IMR-90 (cell line): ENCODE results near the gene ITIH5. TPM values are rescaled to one million over a fixed set of nuclear protein-coding genes. Genes with fewer than 3 reads are reported as not detected.

Source experiments
- ATAC-seq: fragments of 200-7000 bp; cut with Tn5 transposase; 2 replicates; pipeline ENCODE4 v1.9.1; 2020; ENCODE audit warnings: low read depth, mild to moderate bottlenecking, moderate library complexity
- BruUV-seq: library from RNA; stranded (reverse); fragments of 400-500 nt; replicated peaks from 2 replicates; lab custom pipeline; 2021; lab: Mats Ljungman, UMichigan
- CTCF ChIA-PET: fragments of 300-600 bp; formaldehyde crosslinking; extraction: SDS; loops from one replicate; lab custom pipeline; 2021; ENCODE audit warnings: antibody characterized with exemption; lab: Yijun Ruan, JAX
- POLR2A ChIA-PET: fragments of 300-600 bp; sonication (Branson Sonifier 250); formaldehyde crosslinking; loops from one replicate; lab custom pipeline; 2022; ENCODE audit warnings: antibody characterized with exemption; ENCODE audit not compliant: unreplicated experiment; lab: Charles Lee
- DNase-seq: peaks from one replicate; pipeline ENCODE4 v3.0.0; 2013
- H2AFZ ChIP-seq: replicated peaks from 2 replicates; pipeline ENCODE3; 2013; ENCODE audit warnings: low read length, mild to moderate bottlenecking; ENCODE audit not compliant: poor library complexity
- H2AK5ac ChIP-seq: 2 replicates; pipeline ENCODE4 v1.6.1; 2013; ENCODE audit warnings: low read depth, low read length, inconsistent platforms
- H2AK9ac ChIP-seq: replicated peaks from 2 replicates; pipeline ENCODE3; 2013; ENCODE audit warnings: mild to moderate bottlenecking, low read depth, low read length, moderate library complexity; ENCODE audit not compliant: poor library complexity
- H2BK120ac ChIP-seq: 2 replicates; pipeline ENCODE4 v1.6.1; 2013; ENCODE audit warnings: low read depth, low read length, inconsistent platforms
- H2BK15ac ChIP-seq: 3 replicates; pipeline ENCODE4 v1.6.1; 2013; ENCODE audit warnings: low read depth, low read length, inconsistent platforms
- H2BK20ac ChIP-seq: 2 replicates; pipeline ENCODE4 v1.6.1; 2013; ENCODE audit warnings: low read depth, mild to moderate bottlenecking, inconsistent platforms, low read length, moderate library complexity
- H2BK5ac ChIP-seq: 2 replicates; pipeline ENCODE4 v1.6.1; 2013; ENCODE audit warnings: mild to moderate bottlenecking, low read depth, low read length, inconsistent platforms; ENCODE audit not compliant: poor library complexity, severe bottlenecking
- H3K14ac ChIP-seq: replicated peaks from 2 replicates; pipeline ENCODE4 v1.6.1; 2013; ENCODE audit warnings: low read depth, low read length, inconsistent platforms
- H3K18ac ChIP-seq: 2 replicates; pipeline ENCODE4 v1.6.1; 2013; ENCODE audit warnings: low read depth, low read length, control low read depth
- H3K23ac ChIP-seq: 2 replicates; pipeline ENCODE4 v1.6.1; 2013; ENCODE audit warnings: low read depth, low read length, inconsistent platforms
- H3K27ac ChIP-seq: 2 replicates; pipeline ENCODE4 v1.5.1; 2013; ENCODE audit warnings: mild to moderate bottlenecking, control low read depth, low read length; ENCODE audit not compliant: insufficient read depth
- H3K27me3 ChIP-seq: 2 replicates; pipeline ENCODE4 v1.6.1; 2013; ENCODE audit warnings: low read length; ENCODE audit not compliant: control insufficient read depth, insufficient read depth
- H3K36me3 ChIP-seq: 2 replicates; pipeline ENCODE4 v1.6.1; 2013; ENCODE audit warnings: low read length, mixed read lengths; ENCODE audit not compliant: control insufficient read depth, insufficient read depth
- H3K4ac ChIP-seq: 2 replicates; pipeline ENCODE4 v1.6.1; 2013; ENCODE audit warnings: low read depth, low read length, inconsistent platforms
- H3K4me1 ChIP-seq: 2 replicates; pipeline ENCODE4 v1.6.1; 2013; ENCODE audit warnings: low read length, mixed read lengths; ENCODE audit not compliant: control insufficient read depth, insufficient read depth
- H3K4me2 ChIP-seq: 2 replicates; pipeline ENCODE4 v1.6.1; 2013; ENCODE audit warnings: low read depth, mild to moderate bottlenecking, control low read depth, low read length, moderate library complexity
- H3K4me3 ChIP-seq: 2 replicates; pipeline ENCODE4 v1.5.1; 2013; ENCODE audit warnings: low read depth, mild to moderate bottlenecking, control low read depth, low read length, moderate library complexity; ENCODE audit not compliant: insufficient read depth
- H3K56ac ChIP-seq: 2 replicates; pipeline ENCODE4 v1.6.1; 2013; ENCODE audit warnings: low read length, inconsistent platforms; ENCODE audit not compliant: insufficient read depth; ENCODE audit errors: extremely low read depth
- H3K79me1 ChIP-seq, 2 experiments: 2 replicates each; pipeline ENCODE4 v1.6.1; 2013; ENCODE audit warnings: low read length in 2 of 2, inconsistent platforms in 1 of 2, low read depth in 1 of 2
- H3K9ac ChIP-seq: 2 replicates; pipeline ENCODE4 v1.6.1; 2013; ENCODE audit warnings: low read depth, low read length, control low read depth
- H3K9me1 ChIP-seq: 2 replicates; pipeline ENCODE4 v1.6.1; 2013; ENCODE audit warnings: low read length, inconsistent platforms; ENCODE audit not compliant: insufficient read depth
- H3K9me3 ChIP-seq: 2 replicates; pipeline ENCODE4 v1.6.1; 2013; ENCODE audit warnings: low read length; ENCODE audit not compliant: control insufficient read depth, insufficient read depth
- H4K20me1 ChIP-seq: 2 replicates; pipeline ENCODE4 v1.6.1; 2013; ENCODE audit warnings: low read length, inconsistent platforms; ENCODE audit not compliant: insufficient read depth
- H4K5ac ChIP-seq: 2 replicates; pipeline ENCODE4 v1.6.1; 2013; ENCODE audit warnings: mild to moderate bottlenecking, low read depth, low read length, control low read depth
- H4K8ac ChIP-seq, 2 experiments: 2 replicates each; pipeline ENCODE4 v1.6.1; 2013; ENCODE audit warnings: low read depth in 2 of 2, low read length in 2 of 2, control low read depth in 1 of 2, inconsistent platforms in 1 of 2
- H4K91ac ChIP-seq: 2 replicates; pipeline ENCODE4 v1.6.1; 2013; ENCODE audit warnings: low read depth, low read length, inconsistent platforms; ENCODE audit not compliant: insufficient read depth
- BHLHE40 ChIP-seq: fragments of 150-350 bp; IDR thresholded peaks from 2 replicates; pipeline ENCODE4 v1.6.1; 2016; ENCODE audit warnings: mild to moderate bottlenecking, low read depth, low read length
- CEBPB ChIP-seq: IDR thresholded peaks from 2 replicates; pipeline ENCODE4 v1.6.1; 2012; ENCODE audit warnings: low read depth, low read length, improper control_type of control experiment
- CHD1 ChIP-seq: IDR thresholded peaks from 2 replicates; pipeline ENCODE4 v1.6.1; 2012; ENCODE audit warnings: low read depth, low read length, improper control_type of control experiment
- FOS ChIP-seq: fragments of 150-350 bp; IDR thresholded peaks from 2 replicates; pipeline ENCODE4 v1.6.1; 2016; ENCODE audit warnings: low read depth, low read length
- MAFK ChIP-seq: IDR thresholded peaks from 2 replicates; pipeline ENCODE4 v1.6.1; 2012; ENCODE audit warnings: low read depth, low read length, improper control_type of control experiment
- MAZ ChIP-seq: IDR thresholded peaks from 2 replicates; pipeline ENCODE4 v1.6.1; 2012; ENCODE audit warnings: low read depth, mild to moderate bottlenecking, low read length, improper control_type of control experiment, moderate library complexity, borderline replicate concordance
- MXI1 ChIP-seq: IDR thresholded peaks from 2 replicates; pipeline ENCODE4 v1.6.1; 2012; ENCODE audit warnings: low read depth, mild to moderate bottlenecking, low read length, moderate library complexity, borderline replicate concordance
- NFE2L2 ChIP-seq: fragments of 150-350 bp; IDR thresholded peaks from 2 replicates; pipeline ENCODE4 v1.6.1; 2016; ENCODE audit warnings: low read depth, mild to moderate bottlenecking, low read length
- POLR2A ChIP-seq: IDR thresholded peaks from 2 replicates; pipeline ENCODE4 v1.6.1; 2012; ENCODE audit warnings: mild to moderate bottlenecking, low read depth, low read length
- RAD21 ChIP-seq: IDR thresholded peaks from 2 replicates; pipeline ENCODE4 v1.6.1; 2012; ENCODE audit warnings: low read length, improper control_type of control experiment
- RCOR1 ChIP-seq: IDR thresholded peaks from 2 replicates; pipeline ENCODE4 v1.6.1; 2012; ENCODE audit warnings: mild to moderate bottlenecking, low read length, improper control_type of control experiment; ENCODE audit not compliant: insufficient replicate concordance
- RFX5 ChIP-seq: IDR thresholded peaks from 2 replicates; pipeline ENCODE4 v1.8.0; 2012; ENCODE audit warnings: low read depth, mild to moderate bottlenecking, low read length, moderate library complexity
- SMC3 ChIP-seq: fragments of 150-350 bp; IDR thresholded peaks from 2 replicates; pipeline ENCODE4 v1.6.1; 2016; ENCODE audit warnings: low read depth, mild to moderate bottlenecking, antibody characterized with exemption, low read length, moderate library complexity
- WGBS, 2 experiments: methylation state at CpG; one replicate each; pipeline versions ENCODE4 v1.1.5 to v1.1.7; 2013; ENCODE audit warnings: missing lambda C conversion rate in 2 of 2; ENCODE audit not compliant: insufficient read length in 1 of 2; ENCODE audit errors: extremely low coverage in 2 of 2; 5-methylcytosine and 5-hydroxymethylcytosine counted together
- dilution Hi-C: fragments of 300-500 bp; cut with HindIII; formaldehyde crosslinking; loops from one replicate; pipeline ENCODE4 v1.14.3; 2018; ENCODE audit warnings: low sequenced_read_pairs; ENCODE audit not compliant: unreplicated experiment
- in situ Hi-C: fragments of 300-500 bp; cut with MboI; formaldehyde crosslinking; loops from 3 replicates; pipeline ENCODE4 v1.14.3; 2019; ENCODE audit warnings: low sequenced_read_pairs, inconsistent platforms, mixed read lengths
- intact Hi-C: fragments of 100-400 bp; cut with micrococcal nuclease; formaldehyde crosslinking; loops from 2 replicates; pipeline ENCODE4 v1.10.0; 2022
- polyA plus RNA-seq, 3 experiments: library from polyadenylated mRNA; depleted of rRNA; stranded (reverse); fragments of >200 nt; gene quantifications; 2 replicates each; pipeline ENCODE4 v1.2.3, GENCODE V29; 2012; ENCODE audit warnings: low replicate concordance in 1 of 3
- total RNA-seq: library from RNA; depleted of rRNA; stranded (reverse); fragments of >200 nt; gene quantifications from 2 replicates; pipeline ENCODE4 v1.2.3, GENCODE V29; 2012
- TF ChIP-seq, protein P1 (sequence below): fragments of 150-350 bp; IDR thresholded peaks from 2 replicates; pipeline ENCODE4 v1.6.1; 2016; ENCODE audit warnings: low read depth, mild to moderate bottlenecking, low read length, moderate library complexity, borderline replicate concordance
- TF ChIP-seq, protein P2 (sequence below): fragments of 150-350 bp; IDR thresholded peaks from 2 replicates; pipeline ENCODE4 v1.6.1; 2017; ENCODE audit warnings: mild to moderate bottlenecking, antibody characterized with exemption, low read length, low read depth
- TF ChIP-seq, protein P3 (sequence below): conservative IDR thresholded peaks from 2 replicates; pipeline ENCODE4 v1.5.1; 2012; ENCODE audit warnings: mild to moderate bottlenecking, low read depth, low read length, improper control_type of control experiment

The ITIH5 gene
- total and polyA plus RNA-seq, 2 of the 4 experiments (the other 2 are of a cell fraction), result under 0.01 to 0.07 TPM

DNA sequence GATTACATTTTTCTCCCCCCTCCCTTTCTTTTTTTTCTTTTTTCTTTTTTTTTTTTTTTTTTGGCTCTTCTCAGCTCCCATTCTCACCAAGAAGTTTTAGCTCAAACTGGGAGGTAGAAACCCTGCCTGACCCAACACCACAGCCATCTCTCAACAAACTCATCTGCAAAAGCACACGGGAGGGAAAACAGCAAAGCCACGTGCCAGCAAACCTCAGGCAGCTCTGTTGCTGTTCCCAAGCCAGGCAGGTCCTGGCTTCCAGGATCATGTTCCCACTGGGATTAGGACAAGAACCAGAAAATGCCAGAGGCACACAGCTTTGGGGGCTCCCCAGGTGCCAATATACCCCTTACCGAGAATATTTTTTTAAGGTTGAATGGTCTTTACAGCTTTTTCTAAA lies 56.7 kb downstream of the ITIH5 start:
- H3K23ac ChIP-seq, result no peak overlapping the region
- ChIA-PET POLR2A (no interaction called here), CTCF (interaction anchor here (0.7 kb wide), 1 partner anchor 854 kb away, joined by 5 read pairs; no protein-coding TSS in a partner anchor)
- H2AK5ac ChIP-seq, result no peak overlapping the region
- 21% methylated on average over 2 of the region's 3 CpGs; no CpG with 5 or more reads in 1 of the 2 experiments for WGBS, 2 experiments
- H2BK120ac ChIP-seq, result peak overlapping the region; percentile 57; the same call in 1 of the 2 replicates
- H2AFZ ChIP-seq, result no peak overlapping the region
- no peak overlapping the region for H4K8ac ChIP-seq
- no peak overlapping the region for H2AK9ac ChIP-seq
- H4K5ac ChIP-seq, result no peak overlapping the region
- peak overlapping the region; percentile 57; the same call in 1 of the 2 replicates for H3K27ac ChIP-seq
- peak overlapping the region; percentile 32; the same call in 1 of the 2 replicates for H3K4ac ChIP-seq
- BruUV-seq, result no TSS peak
- intact Hi-C loops (no loop called here), dilution Hi-C loops (no loop called here), in situ Hi-C loops (no loop called here)
- H3K9ac ChIP-seq, result no peak overlapping the region
- H3K18ac ChIP-seq, result peak overlapping the region; percentile 37; the same call in 1 of the 2 replicates
- H3K9me1 ChIP-seq, result no peaks in the 10 kb centered on the region
- H3K79me1 ChIP-seq, result no peaks in the 10 kb centered on the region
- H2BK20ac ChIP-seq, result no peak overlapping the region
- no peak overlapping the region for H3K56ac ChIP-seq
- no peak overlapping the region for H3K4me2 ChIP-seq
- no peak overlapping the region for H2BK15ac ChIP-seq
- H3K4me1 ChIP-seq, result peaks cover 9% of the 10 kb centered on the region; the same call in 1 of the 2 replicates
- peak overlapping the region; percentile 39; the same call in 1 of the 2 replicates for H4K91ac ChIP-seq
- H2BK5ac ChIP-seq, result no peak overlapping the region
- H3K4me3 ChIP-seq, result no peak overlapping the region
- no peak for DNase-seq
- H3K9me3 ChIP-seq, result no peaks in the 10 kb centered on the region
- H3K36me3 ChIP-seq, result no peaks in the 10 kb centered on the region
- H4K20me1 ChIP-seq, result no peaks in the 10 kb centered on the region
- no peak for ATAC-seq
- H3K27me3 ChIP-seq, result no peaks in the 10 kb centered on the region
- no peak overlapping the region for H3K14ac ChIP-seq
- TF ChIP-seq MXI1, result no peak
- no peak for TF ChIP-seq MAFK
- TF ChIP-seq, protein P1, sequence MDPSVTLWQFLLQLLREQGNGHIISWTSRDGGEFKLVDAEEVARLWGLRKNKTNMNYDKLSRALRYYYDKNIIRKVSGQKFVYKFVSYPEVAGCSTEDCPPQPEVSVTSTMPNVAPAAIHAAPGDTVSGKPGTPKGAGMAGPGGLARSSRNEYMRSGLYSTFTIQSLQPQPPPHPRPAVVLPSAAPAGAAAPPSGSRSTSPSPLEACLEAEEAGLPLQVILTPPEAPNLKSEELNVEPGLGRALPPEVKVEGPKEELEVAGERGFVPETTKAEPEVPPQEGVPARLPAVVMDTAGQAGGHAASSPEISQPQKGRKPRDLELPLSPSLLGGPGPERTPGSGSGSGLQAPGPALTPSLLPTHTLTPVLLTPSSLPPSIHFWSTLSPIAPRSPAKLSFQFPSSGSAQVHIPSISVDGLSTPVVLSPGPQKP, result no peak
- TF ChIP-seq RAD21, result no peak
- no peak for TF ChIP-seq MAZ
- no peak for TF ChIP-seq FOS
- no peak for TF ChIP-seq RFX5
- no peak for TF ChIP-seq BHLHE40
- TF ChIP-seq CEBPB, result no peak
- TF ChIP-seq, protein P2, sequence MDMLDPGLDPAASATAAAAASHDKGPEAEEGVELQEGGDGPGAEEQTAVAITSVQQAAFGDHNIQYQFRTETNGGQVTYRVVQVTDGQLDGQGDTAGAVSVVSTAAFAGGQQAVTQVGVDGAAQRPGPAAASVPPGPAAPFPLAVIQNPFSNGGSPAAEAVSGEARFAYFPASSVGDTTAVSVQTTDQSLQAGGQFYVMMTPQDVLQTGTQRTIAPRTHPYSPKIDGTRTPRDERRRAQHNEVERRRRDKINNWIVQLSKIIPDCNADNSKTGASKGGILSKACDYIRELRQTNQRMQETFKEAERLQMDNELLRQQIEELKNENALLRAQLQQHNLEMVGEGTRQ, result no peak
- TF ChIP-seq, protein P3, sequence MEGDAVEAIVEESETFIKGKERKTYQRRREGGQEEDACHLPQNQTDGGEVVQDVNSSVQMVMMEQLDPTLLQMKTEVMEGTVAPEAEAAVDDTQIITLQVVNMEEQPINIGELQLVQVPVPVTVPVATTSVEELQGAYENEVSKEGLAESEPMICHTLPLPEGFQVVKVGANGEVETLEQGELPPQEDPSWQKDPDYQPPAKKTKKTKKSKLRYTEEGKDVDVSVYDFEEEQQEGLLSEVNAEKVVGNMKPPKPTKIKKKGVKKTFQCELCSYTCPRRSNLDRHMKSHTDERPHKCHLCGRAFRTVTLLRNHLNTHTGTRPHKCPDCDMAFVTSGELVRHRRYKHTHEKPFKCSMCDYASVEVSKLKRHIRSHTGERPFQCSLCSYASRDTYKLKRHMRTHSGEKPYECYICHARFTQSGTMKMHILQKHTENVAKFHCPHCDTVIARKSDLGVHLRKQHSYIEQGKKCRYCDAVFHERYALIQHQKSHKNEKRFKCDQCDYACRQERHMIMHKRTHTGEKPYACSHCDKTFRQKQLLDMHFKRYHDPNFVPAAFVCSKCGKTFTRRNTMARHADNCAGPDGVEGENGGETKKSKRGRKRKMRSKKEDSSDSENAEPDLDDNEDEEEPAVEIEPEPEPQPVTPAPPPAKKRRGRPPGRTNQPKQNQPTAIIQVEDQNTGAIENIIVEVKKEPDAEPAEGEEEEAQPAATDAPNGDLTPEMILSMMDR, result no peak
- no peak for TF ChIP-seq CHD1
- no peak for TF ChIP-seq POLR2A
- no peak for TF ChIP-seq RCOR1
- TF ChIP-seq NFE2L2, result no peak
- no peak for TF ChIP-seq SMC3
